GM21576 (cell line): ENCODE results near the gene POMT2.

Experiments used
- ATAC-seq: cut with Tn5 transposase; IDR thresholded peaks from one replicate; pipeline ENCODE4 v1.9.1; 2021; ENCODE audit warnings: mild to moderate bottlenecking, moderate library complexity; ENCODE audit not compliant: unreplicated experiment

POMT2 gene

DNA sequence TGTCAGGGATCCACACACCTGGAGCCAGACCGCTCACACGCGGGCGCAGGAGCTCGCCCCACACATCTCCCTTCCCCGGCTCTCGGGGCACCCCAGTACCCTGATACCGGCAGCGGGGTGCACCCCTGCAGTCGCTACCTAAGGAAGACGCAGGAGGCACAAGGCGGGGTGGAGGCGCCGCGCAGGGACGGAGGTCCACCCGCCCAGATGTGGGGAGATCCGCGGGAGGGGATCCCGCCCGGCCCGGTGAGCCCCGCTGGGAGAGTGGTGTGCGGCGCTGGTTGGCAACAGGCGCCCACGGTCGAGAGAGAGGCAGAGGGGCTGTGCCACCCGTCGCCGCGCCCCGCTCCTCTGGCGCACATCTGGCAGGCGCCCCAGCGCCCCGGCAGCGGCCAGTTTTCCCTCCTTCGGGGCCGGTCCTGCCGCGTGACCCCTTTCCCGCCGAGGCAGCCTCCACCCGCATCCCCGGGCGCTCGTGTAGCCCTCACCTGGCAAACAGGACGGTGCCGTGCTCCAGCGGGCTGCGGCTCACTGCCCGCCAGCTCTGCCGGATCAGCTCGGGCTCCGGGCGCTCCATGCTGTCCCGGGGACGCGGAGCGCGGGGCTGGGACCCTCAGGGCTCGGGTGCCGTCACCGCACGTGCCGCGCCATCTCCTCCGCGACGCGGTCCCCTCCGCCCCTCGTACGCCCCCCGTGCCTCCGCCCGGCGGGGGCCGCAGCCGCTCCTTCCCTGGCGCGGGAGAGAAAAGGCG, 50.1 kb downstream of the POMT2 start:
- no peak for ATAC-seq

DNA sequence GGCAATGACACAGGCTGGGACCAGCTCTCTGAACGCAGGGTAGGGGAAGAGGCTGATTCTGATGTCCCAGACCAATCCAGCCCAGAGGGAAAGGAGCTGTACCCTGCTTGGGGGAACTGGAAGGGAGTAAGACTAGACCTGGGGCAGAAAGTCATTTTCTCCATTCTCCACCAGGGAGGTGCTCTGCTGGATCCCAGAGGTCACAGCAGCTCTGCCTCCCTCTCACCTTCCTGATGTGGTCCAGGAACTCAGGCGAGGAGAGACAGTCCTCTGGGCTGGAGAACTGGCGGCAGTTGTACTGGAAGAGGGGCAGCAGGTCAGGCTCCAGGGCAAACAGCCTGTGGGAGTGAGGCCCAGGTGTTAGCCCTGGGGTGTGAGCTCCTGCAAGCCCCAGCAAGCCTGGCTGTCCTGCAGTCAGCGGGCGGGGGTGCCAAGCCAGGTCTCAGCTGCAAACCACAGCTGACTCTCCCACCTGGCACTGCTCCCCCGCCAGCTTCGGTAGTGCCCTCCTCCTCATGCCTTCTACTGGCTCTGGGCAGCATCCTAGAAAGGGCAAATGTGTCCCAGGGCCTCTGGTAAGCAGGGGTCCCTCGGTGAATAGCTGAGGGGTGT, 51.6 kb downstream of the POMT2 start:
- ATAC-seq, result no peak

DNA sequence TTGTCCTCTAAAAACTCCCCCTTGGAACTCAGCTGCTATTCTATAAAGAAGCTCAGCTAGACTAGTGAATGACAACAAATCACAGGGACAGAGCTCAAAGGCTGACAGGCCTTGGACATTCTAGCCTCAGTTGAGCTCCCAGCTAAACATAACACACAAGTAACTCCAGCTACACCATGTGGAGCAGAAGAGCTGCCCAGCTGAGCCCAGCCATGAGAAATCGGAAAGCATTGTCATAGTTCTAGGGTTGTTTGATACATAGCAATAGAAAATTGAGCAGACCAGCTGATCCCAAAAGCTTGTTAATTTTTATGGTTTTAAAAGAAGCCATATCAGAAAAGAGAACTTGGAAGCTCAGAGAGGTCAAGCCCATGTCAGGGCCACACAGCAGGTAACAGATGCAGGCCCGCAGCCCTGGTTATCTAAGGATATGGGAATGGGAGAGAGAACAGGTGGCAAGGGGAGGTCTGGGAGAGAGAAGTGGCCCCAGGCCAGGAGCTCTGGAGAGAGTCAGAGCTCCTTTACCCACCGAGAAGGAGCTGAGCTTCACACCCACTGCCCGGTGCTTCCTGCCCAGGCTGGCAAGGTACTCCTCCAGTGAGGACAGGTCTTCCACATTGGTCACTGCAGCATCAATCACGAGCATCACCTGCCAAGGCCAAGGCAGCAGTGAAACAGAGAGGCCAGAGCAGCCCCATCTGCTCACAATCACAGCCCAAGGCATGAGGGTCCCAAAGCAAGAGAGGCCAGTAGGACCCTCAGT, 52.6 kb downstream of the POMT2 start:
- ATAC-seq, result no peak

DNA sequence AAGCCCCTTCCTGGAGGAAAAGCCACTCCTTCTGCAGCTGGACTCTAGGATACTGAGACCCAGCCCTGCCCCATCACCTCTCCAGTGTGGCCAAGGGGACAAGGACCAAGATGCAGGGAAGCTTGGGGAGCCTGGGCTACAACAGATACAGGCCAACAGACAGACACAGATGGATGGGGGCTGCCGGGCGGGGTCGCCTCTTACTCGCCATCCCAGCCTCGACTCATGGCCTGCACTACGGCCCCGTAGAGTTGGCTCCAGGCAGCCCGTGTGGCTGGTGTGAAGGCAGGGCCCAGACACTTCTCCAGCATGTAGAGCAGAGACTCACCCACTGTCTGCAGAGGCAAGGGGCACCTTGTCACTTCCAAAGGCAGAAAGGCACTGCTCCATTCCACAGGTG, 54.3 kb downstream of the POMT2 start:
- ATAC-seq, result no peak

DNA sequence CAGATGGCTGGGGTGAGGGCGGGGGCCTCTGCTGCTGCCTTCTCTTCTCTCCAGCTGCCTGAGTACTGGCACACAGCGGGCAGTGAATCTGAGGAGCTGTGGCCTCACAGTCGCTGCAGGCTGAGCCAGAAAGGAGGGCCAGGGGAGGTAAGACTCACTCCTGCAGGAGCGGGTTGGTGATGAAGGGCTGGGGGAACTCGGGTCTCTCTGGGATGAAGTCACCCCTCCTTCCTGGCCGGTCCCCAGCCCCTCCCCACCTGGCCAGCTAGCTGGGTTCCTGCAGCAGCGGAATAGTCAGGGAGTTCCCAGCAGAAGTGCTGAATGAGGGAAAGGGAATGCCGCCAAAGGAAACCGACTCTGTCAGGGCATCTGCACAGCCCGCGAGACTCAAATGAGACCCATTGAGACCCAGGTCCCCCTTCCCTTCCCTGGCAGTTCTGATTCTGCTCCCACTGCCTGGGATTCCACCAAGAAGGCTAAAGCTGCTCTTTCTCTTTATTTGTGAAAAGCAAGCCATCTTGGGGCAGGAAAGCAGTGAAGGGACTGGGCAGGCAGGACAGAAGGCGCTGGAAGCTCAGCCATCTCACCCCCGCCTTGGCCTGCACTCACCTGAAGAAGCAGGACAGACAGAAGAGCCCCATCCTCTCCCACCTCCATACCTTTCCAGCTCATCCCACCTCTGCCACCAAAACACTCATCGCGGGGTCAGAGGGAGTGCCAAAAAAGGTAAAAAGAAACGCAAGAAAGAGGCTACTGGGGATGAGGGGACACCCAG, 54.9 kb downstream of the POMT2 start:
- no peak for ATAC-seq

DNA sequence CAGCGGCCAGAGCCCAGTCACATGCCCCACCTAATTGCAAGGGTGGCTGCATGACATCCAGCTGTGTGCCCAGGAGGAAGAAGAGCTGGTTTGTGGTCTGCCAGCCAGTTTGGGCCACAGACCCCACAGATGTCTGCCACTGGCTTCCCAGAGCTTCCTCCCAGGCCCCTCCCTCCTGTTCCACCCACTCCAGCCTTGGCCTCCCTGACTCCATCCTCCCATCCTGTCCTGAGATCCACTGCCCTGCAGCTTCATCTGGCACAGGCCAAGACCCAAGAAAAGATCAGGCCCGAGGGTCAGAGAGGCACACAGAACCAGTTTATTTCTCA, 55.5 kb downstream of the POMT2 start:
- no peak for ATAC-seq

DNA sequence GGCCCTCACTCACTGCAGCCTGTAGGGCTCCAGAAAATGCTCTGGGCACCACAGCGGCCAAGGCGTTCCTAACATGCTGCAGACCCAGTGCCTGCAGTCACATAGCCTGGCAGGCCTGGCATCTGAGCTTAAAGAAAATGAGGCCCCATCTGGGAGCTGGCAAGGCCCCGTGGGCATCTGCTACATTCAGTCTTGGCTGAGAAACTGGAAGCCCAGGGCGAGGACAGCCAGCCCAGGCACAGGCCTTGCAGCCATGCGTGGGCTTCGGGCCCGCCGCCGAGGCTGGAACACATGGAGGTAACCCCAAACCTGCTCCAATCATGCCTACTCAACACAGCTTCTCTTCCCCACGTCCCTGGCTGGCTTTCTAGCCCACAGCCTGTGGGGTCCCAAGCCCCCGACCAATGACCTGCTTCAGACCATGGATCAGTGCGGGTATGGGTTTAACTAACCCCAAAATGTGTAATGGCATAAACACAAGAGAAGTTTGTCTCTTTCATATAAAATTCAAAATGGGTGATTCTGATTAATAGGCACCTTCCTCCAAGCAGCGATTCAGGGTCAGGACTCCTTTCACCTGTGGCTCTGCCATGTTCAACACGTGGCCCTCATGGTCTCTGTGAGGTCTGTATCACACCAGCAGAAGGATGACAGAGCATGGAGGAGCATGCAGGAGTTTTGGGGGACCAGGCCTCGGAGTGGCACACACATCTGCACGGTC, 56.1 kb downstream of the POMT2 start:
- no peak for ATAC-seq

DNA sequence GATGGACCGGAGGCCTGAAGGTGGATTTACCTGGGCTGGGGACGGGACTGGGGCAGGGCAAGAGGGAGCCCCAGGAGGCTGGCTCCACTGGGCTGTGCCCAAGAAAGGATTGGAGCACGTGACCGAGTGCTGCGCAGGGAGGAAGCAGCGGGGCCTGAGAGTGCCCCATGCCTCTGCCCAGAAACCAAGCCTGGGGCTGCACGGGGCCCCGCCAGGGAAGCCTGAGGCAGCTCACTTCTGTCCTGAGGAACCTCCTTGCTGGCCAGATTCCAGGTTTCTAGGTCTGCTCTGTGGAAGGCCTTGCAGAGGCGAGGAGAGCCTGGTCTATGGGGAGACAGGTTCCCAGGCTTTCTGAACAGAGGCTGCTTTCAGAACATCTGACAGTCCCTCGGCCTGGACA, 60.1 kb downstream of the POMT2 start:
- no peak for ATAC-seq

DNA sequence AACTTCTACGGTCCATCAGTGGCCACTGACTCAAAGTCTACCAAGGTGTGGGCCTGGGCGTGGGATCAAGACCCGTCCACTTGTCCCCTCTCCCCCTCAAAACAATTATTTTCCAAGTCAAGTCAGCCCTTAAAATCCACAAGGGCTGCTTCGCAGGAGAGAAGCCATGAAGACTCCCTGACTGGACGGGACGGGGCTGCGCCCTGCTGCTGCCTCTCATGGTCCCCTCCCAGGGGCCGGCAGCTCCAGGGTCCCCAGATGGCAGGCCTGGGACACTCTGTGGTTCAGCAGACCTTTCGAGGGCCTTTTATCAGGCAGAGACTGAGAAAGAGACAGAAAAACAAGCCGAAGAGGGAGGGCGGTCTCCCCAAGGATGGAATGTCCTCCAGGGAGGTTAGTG, 60.5 kb downstream of the POMT2 start:
- ATAC-seq, result no peak

DNA sequence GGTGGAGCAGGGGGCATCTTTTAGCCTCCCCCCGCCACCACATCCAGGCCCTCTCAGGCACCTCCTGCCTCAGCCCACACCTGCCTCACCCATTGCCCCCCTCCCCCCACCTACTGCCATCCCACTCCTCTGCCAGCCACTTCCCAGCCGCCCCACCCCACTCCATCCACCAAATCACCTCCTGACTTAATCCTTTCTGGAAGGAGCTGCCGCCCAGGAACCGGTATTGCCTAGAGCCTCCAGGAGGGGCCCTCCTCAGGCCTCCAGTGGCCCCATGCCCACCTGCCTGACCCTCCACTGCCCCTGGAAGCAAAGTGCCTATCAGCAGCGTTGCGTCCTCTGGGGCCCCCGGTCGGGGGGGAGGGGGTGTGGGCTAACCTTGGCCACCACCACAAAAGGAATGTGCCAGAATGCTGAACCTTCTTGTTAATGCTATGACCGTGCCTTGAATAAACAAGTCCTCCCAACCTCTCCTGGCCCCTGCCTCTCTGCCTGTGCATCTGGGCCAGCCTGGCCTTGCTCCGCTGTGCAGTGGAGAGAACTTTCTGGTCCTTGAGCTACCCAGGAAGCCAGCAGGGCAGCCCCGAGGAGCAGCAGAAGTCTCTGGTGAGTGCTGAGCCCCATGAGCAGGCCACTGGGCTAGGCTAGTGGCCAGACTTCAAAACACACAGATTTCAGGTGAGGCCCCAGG, 61.5 kb downstream of the POMT2 start:
- no peak for ATAC-seq

DNA sequence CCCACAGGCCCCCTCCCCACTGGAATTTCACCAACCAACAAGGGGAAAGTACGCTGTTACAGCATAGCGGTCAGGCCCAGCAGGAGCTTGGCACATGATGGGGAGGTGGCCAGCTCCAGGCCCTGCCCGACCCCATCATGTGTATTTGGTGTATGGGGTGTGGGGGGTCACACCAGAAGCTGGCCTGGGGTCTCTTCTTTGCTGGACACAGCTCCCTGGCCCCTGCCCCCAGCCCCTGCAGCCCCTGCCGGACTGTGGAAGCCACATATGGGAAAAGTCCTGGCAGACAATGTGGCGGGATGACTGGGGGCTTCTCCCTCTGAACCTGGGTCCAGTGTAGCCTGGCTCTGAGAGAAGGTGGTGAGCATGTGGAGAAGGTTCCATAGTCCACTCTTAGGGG, 62.1 kb downstream of the POMT2 start:
- ATAC-seq, result no peak

DNA sequence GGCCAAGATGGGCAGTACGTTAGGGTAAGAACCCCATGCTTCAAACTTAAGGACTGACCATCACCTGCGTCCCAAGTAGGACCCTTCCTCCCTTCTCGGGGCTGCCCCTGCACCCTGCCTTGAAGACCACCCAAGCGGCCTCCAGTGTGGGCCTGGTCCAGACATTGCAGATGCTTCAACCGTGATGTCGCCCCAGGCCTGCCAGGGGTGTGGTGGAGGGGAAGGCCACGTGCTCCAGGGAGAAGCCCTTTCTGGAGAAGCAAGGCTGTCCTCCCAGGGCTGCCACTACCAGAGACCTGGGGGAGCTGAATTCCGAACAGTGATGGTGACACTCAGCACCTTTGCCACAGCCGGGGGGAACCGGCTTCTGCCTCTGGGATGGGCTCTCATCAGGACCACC, 63.0 kb downstream of the POMT2 start:
- ATAC-seq, result no peak

DNA sequence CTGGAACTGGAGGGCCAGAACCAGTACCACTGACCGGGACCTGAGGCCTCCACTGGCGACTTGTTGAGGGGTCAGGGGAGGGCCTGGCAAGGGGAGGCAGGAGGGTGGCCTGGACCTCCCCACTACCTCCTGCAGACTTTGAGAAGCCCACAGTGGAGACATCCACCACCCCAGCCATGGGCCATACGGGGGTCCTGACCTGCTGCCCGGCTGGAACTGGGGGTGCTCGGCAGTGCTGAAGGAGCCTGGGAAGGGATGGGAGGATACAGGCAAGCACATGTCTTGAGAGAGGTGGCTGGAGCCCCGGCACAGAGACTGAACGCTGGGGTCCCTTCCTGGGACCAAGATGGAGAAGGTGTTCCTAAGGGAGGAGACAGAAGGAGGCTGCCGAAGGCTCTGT, 64.0 kb downstream of the POMT2 start:
- ATAC-seq, result no peak

DNA sequence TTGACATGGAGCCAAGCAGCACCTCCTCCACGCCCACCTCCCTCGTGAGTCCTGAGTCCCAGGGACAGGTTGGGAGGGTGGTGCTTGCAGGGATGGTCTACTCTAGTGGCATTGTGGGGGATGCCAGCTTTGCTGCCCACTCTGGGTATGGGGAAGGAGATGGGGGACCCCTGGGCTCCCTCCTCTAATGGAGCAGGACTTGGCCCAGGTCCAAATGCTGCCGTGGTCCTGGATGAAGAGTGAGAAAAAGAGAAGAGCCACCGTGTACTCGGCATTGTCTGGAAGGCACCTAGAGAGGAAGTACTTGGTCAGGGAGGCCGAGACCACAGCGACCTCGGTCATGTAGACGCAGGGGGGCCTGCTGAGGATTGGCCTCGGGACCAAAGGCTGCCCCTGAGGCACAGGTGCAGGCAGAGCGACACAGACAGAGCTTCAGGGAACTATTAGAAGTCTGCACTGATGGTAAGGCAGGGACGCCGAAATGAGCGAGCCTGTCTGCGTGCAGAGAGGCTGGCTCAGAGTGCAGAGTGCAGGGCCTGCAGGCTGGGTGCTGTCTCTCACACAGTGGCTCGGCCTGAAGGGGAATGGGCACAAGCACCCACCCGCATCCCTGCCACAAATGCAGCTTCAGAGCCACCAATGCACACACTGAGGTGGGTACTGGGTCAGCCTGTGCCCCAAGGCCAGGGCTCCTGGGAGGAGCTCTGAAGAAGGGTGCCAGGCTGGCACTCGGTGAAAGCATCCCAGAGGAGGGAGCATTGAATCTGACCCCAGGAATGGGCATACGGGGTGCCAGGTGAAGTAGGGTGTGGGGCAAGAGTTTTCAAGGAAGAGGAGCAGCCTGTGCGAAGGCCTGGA, 67.1 kb downstream of the POMT2 start:
- no peak for ATAC-seq

DNA sequence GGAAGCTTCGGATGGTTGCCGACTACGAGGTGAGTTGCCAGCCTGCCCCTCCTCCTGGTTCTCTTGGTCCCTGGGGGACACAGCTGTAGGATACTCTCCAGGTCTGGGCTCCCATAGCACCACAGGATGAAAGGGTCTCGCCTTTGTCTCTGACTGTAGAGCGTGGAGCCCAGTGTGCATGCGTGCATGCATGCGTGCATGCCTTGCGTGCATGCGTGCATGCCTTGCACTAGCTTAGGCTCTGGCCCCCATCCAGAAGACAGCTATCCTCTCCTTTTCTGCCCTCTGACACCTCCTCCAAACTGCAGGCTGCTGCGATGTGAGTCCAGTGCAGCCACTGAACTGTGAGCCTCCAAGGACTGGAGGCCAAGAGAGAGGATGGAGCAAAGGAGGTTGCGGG, 68.8 kb downstream of the POMT2 start:
- no peak for ATAC-seq

DNA sequence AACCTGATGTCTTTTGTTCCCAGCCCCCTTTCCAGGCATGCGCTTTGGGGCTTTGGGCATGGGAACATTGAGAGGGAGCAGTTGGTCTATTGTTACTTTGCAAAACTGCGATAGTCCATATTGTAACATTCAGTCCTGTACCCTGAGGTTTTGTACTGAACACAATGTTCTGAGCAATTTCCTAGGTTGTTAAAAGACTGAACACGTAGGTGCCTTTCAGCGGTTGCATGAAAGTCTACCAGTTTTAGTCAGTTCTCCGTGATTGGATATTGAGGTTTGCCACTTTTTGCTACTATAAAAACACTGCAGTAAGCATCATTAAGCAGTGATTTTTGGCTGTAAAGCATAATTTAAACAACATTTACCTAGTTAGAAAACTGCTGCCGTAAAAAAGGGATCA, 69.8 kb downstream of the POMT2 start:
- no peak for ATAC-seq

DNA sequence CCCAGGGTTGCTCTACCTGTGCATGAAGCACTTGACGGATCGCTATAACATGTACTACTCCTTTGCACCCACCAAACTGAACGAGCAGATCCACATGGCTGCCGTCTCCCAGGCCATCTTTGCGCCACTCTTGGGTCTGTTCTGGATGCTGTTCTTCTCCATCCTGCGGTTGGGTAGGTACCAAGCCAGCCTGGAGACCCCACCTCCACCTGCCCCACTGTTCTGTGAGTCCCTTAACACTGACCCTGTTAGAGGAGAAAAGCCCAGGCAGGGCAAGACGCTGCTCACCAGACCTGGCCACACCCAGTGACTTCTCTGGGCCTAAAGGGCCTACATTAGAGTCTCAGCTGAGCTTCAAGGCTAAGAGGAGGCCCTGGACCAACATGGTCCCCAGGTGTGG, 71.4 kb downstream of the POMT2 start:
- no peak for ATAC-seq

DNA sequence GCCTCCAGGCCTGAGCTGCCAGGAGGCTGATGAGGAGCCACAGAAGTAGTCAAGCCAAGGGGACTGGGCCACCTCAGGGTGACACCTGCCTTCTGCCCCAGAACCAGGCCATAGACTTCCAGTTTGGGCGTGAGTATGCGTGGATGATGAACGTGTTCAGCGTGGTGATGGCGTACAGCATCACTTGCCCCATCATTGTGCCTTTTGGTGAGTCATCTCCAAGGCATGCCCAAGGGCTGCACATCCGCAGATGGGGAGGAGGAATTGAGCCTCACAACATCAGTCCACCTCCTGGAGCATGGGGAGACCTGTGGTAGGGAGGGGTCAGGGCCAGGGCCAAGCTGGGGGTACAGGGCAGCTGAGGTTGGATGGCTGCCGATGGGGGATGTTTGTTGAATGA, 72.0 kb downstream of the POMT2 start:
- ATAC-seq, result no peak

DNA sequence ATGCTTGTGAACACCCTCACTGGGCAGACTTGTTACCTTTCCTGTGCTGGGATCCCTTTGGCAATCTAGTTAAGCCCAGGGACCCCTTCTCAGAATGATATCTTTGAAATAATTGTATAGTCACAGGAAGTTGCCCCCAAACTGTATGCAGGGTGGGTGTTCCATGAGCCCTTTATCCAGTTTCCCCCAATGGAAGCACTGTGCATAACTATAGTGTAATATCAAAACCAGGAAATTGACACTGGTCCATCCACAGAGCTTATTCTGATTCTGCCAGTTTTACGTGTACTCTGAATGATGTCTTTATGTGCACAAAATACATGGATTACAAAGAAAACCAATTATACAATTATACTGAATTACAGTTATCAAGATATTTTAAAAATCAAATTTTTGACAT, 73.9 kb downstream of the POMT2 start:
- no peak for ATAC-seq
